Measurements from ENCODE around the gene MAGOHB. TPM values are rescaled to one million over a fixed set of nuclear protein-coding genes. Genes with fewer than 3 reads are reported as not detected.

The MAGOHB gene
- polyA plus RNA-seq, 3 donors, result 36.4 to 43.2 (median 41.1) TPM

- DNase-seq, result no peak
Measured at GRCh38 chr12:10558789-10559188, 54.6 kb downstream of the MAGOHB start.

GRCh38 chr12:10558301-10558700 lies 55.1 kb downstream of the MAGOHB start:
- no peak for DNase-seq

- DNase-seq, result no peak
Measured at GRCh38 chr12:10557766-10558165, 55.6 kb downstream of the MAGOHB start.

DNA sequence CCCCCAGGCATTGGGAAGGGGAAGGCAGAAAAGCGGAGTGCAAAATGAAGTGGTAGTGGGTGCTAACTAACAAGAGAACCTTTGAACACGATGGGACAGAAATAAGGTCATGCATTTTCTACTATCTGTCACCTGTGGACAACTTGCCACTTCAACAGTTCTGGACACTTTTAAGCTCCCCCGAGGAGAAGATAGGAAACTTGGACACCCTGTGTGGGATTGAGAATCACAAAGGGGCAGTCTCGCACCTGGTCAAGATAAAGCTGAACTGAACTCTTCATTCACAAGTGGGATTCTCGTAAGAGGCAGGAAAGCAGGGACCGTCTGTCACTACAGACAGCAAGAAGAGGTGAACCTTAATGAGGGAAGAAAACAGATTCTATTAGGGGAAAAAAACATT lies 56.1 kb downstream of the MAGOHB start:
- no peak for DNase-seq

GRCh38 chr12:10554756-10555481 lies 58.5 kb downstream of the MAGOHB start:
- DNase-seq, result no peak

DNA sequence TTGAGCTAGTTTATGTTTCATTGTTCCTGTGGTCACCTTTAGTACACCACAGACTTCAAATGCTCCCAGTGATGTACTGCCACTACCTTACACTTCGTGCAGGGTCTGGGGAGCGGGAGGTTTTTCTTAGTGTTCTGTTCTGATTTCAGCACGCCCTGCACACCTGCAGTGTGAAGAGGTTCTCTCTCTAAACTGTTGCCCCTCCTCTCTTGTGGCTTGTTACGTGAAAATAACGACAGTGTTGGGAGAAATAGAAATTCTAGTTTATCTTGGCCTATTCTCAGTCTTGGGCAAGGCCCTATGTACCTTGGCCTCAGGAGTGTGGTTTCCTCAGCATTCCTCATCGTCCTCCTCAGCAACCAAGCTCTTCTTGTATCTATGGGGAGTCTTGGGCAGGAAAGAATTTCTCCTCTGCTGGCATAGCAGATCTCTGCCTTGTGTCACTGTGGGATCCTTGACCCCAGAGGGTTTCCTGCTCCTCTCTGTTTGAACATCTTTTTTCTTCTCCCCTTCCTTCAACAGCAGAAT lies 59.1 kb downstream of the MAGOHB start:
- no peak for DNase-seq

Other genes with a start within 250 kb of the MAGOHB start
- gene KLRK1, start 223.6 kb downstream of the MAGOHB start, polyA plus RNA-seq (ENCODE audit: insufficient read length in 3 of 3), result 1 to 10 TPM in 1 of 3 donors, under 1 TPM in 2; 0.53 to 1.2 (median 0.97) TPM
- gene KLRC4, start 203.9 kb downstream of the MAGOHB start, polyA plus RNA-seq (ENCODE audit: insufficient read length in 3 of 3), result not detected
- gene KLRC3, start 193.0 kb downstream of the MAGOHB start, polyA plus RNA-seq (ENCODE audit: insufficient read length in 3 of 3), result under 1 TPM in 1 of 3 donors, not detected in 2; 0.25 TPM
- gene KLRC2, start 177.6 kb downstream of the MAGOHB start, polyA plus RNA-seq (ENCODE audit: insufficient read length in 3 of 3), result under 1 TPM in 1 of 3 donors, not detected in 2; 0.31 TPM
- under 1 TPM; 0.64 to 0.84 (median 0.78) TPM for gene KLRC1, start 160.2 kb downstream of the MAGOHB start, polyA plus RNA-seq (ENCODE audit: insufficient read length in 3 of 3)
- 1 to 10 TPM in 2 of 3 donors, under 1 TPM in 1; 0.60 to 1.3 (median 1.3) TPM for gene EIF2S3B, start 107.7 kb downstream of the MAGOHB start, polyA plus RNA-seq (ENCODE audit: insufficient read length in 3 of 3)
- 1 to 10 TPM in 2 of 3 donors, under 1 TPM in 1; 0.67 to 1.8 (median 1.1) TPM for gene STYK1, start 60.4 kb upstream of the MAGOHB start, polyA plus RNA-seq (ENCODE audit: insufficient read length in 3 of 3)
- 100 to 1,000 TPM; 224 to 279 (median 226) TPM for gene YBX3, start 109.7 kb upstream of the MAGOHB start, polyA plus RNA-seq (ENCODE audit: insufficient read length in 3 of 3)
- gene TAS2R7, start 189.0 kb upstream of the MAGOHB start, polyA plus RNA-seq (ENCODE audit: insufficient read length in 3 of 3), result not detected
- gene TAS2R8, start 193.7 kb upstream of the MAGOHB start, polyA plus RNA-seq (ENCODE audit: insufficient read length in 3 of 3), result not detected
- gene TAS2R9, start 196.6 kb upstream of the MAGOHB start, polyA plus RNA-seq (ENCODE audit: insufficient read length in 3 of 3), result not detected
- gene TAS2R10, start 212.7 kb upstream of the MAGOHB start, polyA plus RNA-seq (ENCODE audit: insufficient read length in 3 of 3), result 1 to 10 TPM; 1.6 to 3.6 (median 3.1) TPM
- gene PRR4, start 235.9 kb upstream of the MAGOHB start, polyA plus RNA-seq (ENCODE audit: insufficient read length in 3 of 3), result 10 to 100 TPM in 2 of 3 donors, 1 to 10 TPM in 1; 5.9 to 11.3 (median 11.3) TPM

All from renal pelvis (tissue), 4 donors.